Hepatocyte (in vitro differentiated cells): ENCODE data around the gene MISP3. TPM values are rescaled to one million over a fixed set of nuclear protein-coding genes. Genes with fewer than 3 reads are reported as not detected.

Source experiments
- DNase-seq: peaks from one replicate; pipeline ENCODE4 v3.0.0-alpha.2; 2016; ENCODE audit warnings: low spot score
- H2AFZ ChIP-seq: fragments of 200-600 bp; sonication (generic); 2 replicates; pipeline ENCODE4 v1.6.0; 2016; ENCODE audit warnings: antibody characterized with exemption, mild to moderate bottlenecking
- H3K27ac ChIP-seq: fragments of 200-600 bp; sonication (generic); 2 replicates; pipeline ENCODE4 v1.5.1; 2016; ENCODE audit warnings: mild to moderate bottlenecking
- H3K27me3 ChIP-seq: fragments of 200-600 bp; sonication (generic); 2 replicates; pipeline ENCODE4 v1.6.1; 2016
- H3K36me3 ChIP-seq: fragments of 200-600 bp; sonication (generic); replicated peaks from 2 replicates; pipeline ENCODE4 v1.5.1; 2016; ENCODE audit warnings: low read depth; ENCODE audit not compliant: insufficient read depth
- H3K4me1 ChIP-seq: fragments of 200-600 bp; sonication (generic); 2 replicates; pipeline ENCODE4 v1.5.1; 2016; ENCODE audit warnings: mild to moderate bottlenecking, moderate library complexity; ENCODE audit not compliant: insufficient read depth
- H3K4me2 ChIP-seq: fragments of 200-600 bp; sonication (generic); 2 replicates; pipeline ENCODE4 v1.6.0; 2016
- H3K4me3 ChIP-seq: fragments of 200-600 bp; sonication (generic); 2 replicates; pipeline ENCODE4 v1.5.1; 2016; ENCODE audit warnings: mild to moderate bottlenecking
- H3K79me2 ChIP-seq: fragments of 200-600 bp; sonication (generic); 2 replicates; pipeline ENCODE4 v1.6.0; 2017; ENCODE audit warnings: mild to moderate bottlenecking
- H3K9me2 ChIP-seq: fragments of 200-600 bp; sonication (generic); replicated peaks from 2 replicates; pipeline ENCODE4 v1.6.0; 2017; ENCODE audit warnings: mild to moderate bottlenecking; ENCODE audit not compliant: insufficient read depth
- H3K9me3 ChIP-seq: fragments of 200-600 bp; sonication (generic); 2 replicates; pipeline ENCODE4 v1.5.1; 2016; ENCODE audit warnings: low read depth, mild to moderate bottlenecking
- H4K20me1 ChIP-seq: fragments of 200-600 bp; sonication (generic); 2 replicates; pipeline ENCODE4 v1.6.0; 2016; ENCODE audit warnings: mild to moderate bottlenecking; ENCODE audit not compliant: insufficient read depth, poor library complexity, severe bottlenecking
- CTCF ChIP-seq: fragments of 200-600 bp; sonication (generic); IDR thresholded peaks from 2 replicates; pipeline ENCODE4 v1.5.1; 2016; ENCODE audit warnings: antibody characterized with exemption, mild to moderate bottlenecking; ENCODE audit not compliant: poor library complexity
- EZH2 ChIP-seq: fragments of 200-600 bp; sonication (generic); IDR thresholded peaks from 2 replicates; pipeline ENCODE4 v1.6.1; 2016; ENCODE audit warnings: antibody characterized with exemption, mild to moderate bottlenecking, borderline replicate concordance
- EZH2phosphoT487 ChIP-seq: fragments of 200-600 bp; sonication (generic); IDR thresholded peaks from one replicate; pipeline ENCODE4 v1.6.1; 2018; ENCODE audit warnings: antibody characterized with exemption, mild to moderate bottlenecking, low read depth, moderate library complexity; ENCODE audit not compliant: unreplicated experiment, severe bottlenecking
- WGBS: methylation state at CpG from one replicate; pipeline ENCODE4 v1.1.6; 2016; ENCODE audit warnings: low lambda C conversion rate; ENCODE audit errors: missing lambda C conversion rate; 5-methylcytosine and 5-hydroxymethylcytosine counted together
- polyA plus RNA-seq: library from polyadenylated mRNA; unstranded; fragments of >200 nt; fragmentation: Nextera tagmentation; extraction: Ambion mirVana; gene quantifications from 2 replicates; pipeline ENCODE4 v1.2.1, GENCODE V29; 2016
- total RNA-seq: library from RNA; depleted of rRNA; stranded (reverse); fragments of >200 nt; gene quantifications from 2 replicates; pipeline ENCODE4 v1.2.3, GENCODE V29; 2014

The MISP3 gene
- total and polyA plus RNA-seq, 2 experiments from 2014 or later: 4.9 to 13.1 TPM

DNA sequence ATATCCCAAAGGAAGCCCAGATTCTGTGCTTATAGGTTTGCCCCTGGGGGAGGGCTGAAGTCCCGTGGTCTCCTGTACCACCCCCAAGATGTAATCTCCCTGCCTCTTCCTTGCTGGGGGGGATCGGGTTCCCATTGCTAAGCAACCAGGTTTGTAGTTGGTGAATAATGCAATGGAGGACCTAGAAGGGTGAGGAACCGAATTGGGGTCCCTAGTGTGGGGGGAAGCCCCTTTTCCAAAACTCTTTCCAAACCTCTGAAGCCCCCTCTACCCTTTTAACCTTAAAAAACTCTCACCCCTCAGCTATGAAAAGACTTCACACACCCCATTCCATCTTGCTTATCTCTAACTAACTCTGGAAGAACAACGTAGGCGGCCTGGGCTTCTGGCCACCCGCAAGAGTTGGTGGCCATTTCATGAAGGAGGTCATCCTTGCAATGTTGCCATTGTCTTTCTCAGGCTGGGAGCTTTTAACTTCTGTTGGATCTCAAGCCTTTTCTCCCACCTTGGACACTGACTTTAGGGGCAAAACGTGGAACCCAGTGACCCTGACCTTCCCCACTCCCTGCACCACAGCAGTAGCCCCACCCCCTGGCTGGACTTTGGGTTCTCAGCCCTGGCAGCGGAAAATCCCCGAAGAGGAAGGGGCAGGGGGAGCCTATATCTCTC is 11.4 kb upstream of the MISP3 start:
- no peaks in the 10 kb centered on the region for H3K9me3 ChIP-seq
- H3K36me3 ChIP-seq: no peaks in the 10 kb centered on the region
- H3K9me2 ChIP-seq: no peaks in the 10 kb centered on the region
- WGBS: 50% methylated on average over 9 of the region's 9 CpGs
- H3K4me2 ChIP-seq: peak overlapping the region; percentile 63
- H2AFZ ChIP-seq: no peak overlapping the region
- no peaks in the 10 kb centered on the region for H4K20me1 ChIP-seq
- peaks cover 5% of the 10 kb centered on the region for H3K4me1 ChIP-seq
- peaks cover 16% of the 10 kb centered on the region for H3K27me3 ChIP-seq
- no peak overlapping the region for H3K4me3 ChIP-seq
- peak; percentile 52 for DNase-seq
- H3K79me2 ChIP-seq: no peaks in the 10 kb centered on the region
- TF ChIP-seq EZH2phosphoT487 (no peak), EZH2 (no peak), CTCF (no peak)
- H3K27ac ChIP-seq: peak overlapping the region; percentile 20

- peaks cover 5% of the 10 kb centered on the region for H3K4me1 ChIP-seq
- peak within 1 kb of the TSS; percentile 63 for H3K4me2 ChIP-seq
- H3K27me3 ChIP-seq: peaks cover 16% of the 10 kb centered on the region
- peak; percentile 60 for DNase-seq
- no peak for TF ChIP-seq EZH2
- TF ChIP-seq EZH2phosphoT487: no peak
- no peak for TF ChIP-seq CTCF
- no peaks in the 10 kb centered on the region for H3K9me2 ChIP-seq
- H3K36me3 ChIP-seq: no peaks in the 10 kb centered on the region
- H3K79me2 ChIP-seq: no peaks in the 10 kb centered on the region
- H2AFZ ChIP-seq: no peak within 1 kb of the TSS
- H3K4me3 ChIP-seq: no peak within 1 kb of the TSS
- no peaks in the 10 kb centered on the region for H3K9me3 ChIP-seq
- H3K27ac ChIP-seq: peak within 1 kb of the TSS; percentile 20
- 57% methylated on average over 14 of the region's 19 CpGs for WGBS
- H4K20me1 ChIP-seq: no peaks in the 10 kb centered on the region
Observed at GRCh38 chr19:14061751-14062557, 10.6 kb upstream of the MISP3 start, which contains the start of gene PALM3. Gene PALM3, minus strand, starts transcription at chr19:14062076. Its CDS starts 96 bp downstream, at chr19:14061980.

DNA sequence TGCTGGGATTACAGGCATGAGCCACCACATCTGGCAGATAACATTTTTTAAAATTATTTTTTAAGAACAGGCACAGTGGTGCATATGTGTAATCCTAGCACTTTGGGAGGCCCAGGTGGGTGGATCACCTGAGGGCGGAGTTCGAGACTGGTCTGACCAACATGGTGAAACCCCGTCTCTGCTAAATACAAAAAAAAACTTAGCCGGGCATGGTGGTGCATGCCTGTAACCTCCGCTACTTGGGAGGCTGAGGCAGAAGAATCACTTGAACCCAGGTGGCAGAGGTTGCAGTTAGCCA is 10.1 kb upstream of the MISP3 start:
- H4K20me1 ChIP-seq: no peaks in the 10 kb centered on the region
- no peak overlapping the region for H3K4me2 ChIP-seq
- no peak overlapping the region for H2AFZ ChIP-seq
- no peaks in the 10 kb centered on the region for H3K9me2 ChIP-seq
- H3K9me3 ChIP-seq: no peaks in the 10 kb centered on the region
- WGBS: 85% methylated on average over 5 of the region's 5 CpGs
- DNase-seq: no peak
- H3K27ac ChIP-seq: no peak overlapping the region
- peaks cover 5% of the 10 kb centered on the region for H3K4me1 ChIP-seq
- peaks cover 16% of the 10 kb centered on the region for H3K27me3 ChIP-seq
- no peaks in the 10 kb centered on the region for H3K36me3 ChIP-seq
- H3K79me2 ChIP-seq: no peaks in the 10 kb centered on the region
- TF ChIP-seq EZH2: no peak
- no peak for TF ChIP-seq CTCF
- TF ChIP-seq EZH2phosphoT487: no peak
- no peak overlapping the region for H3K4me3 ChIP-seq
